Effector memory CD8-positive, alpha-beta T cell (primary cell): Measurements from ENCODE around the gene CBLN2.

Source experiments
- ATAC-seq: fragments of 150-1000 bp; cut with Tn5 transposase; replicated peaks from 2 replicates; pipeline ENCODE4 v1.10.0; 2021; ENCODE audit warnings: mild to moderate bottlenecking, moderate library complexity
- DNase-seq, 3 experiments: peaks; one replicate each; pipeline ENCODE4 v3.0.0; 2021
- H3K27ac Mint-ChIP-seq, 2 donors: one replicate each; pipeline ENCODE4 v1.8.0; 2022; ENCODE audit warnings: mild to moderate bottlenecking in 2 of 2, mixed read lengths in 2 of 2, moderate library complexity in 2 of 2
- H3K27me3 Mint-ChIP-seq, 2 donors: one replicate each; pipeline ENCODE4 v1.8.0; 2022; ENCODE audit warnings: mixed read lengths in 2 of 2
- H3K36me3 Mint-ChIP-seq: one replicate; pipeline ENCODE4 v1.8.0; 2022; ENCODE audit warnings: mild to moderate bottlenecking, moderate library complexity, mixed read lengths; ENCODE audit not compliant: insufficient read depth
- H3K4me1 Mint-ChIP-seq, 2 donors: one replicate each; pipeline ENCODE4 v1.8.0; 2022; ENCODE audit warnings: low read depth in 2 of 2, mixed read lengths in 2 of 2
- H3K4me3 Mint-ChIP-seq, 2 donors: one replicate each; pipeline ENCODE4 v1.8.0; 2022; ENCODE audit warnings: mild to moderate bottlenecking in 2 of 2, mixed read lengths in 2 of 2, moderate library complexity in 2 of 2
- H3K9me3 Mint-ChIP-seq, 2 donors: one replicate each; pipeline ENCODE4 v1.8.0; 2022; ENCODE audit warnings: mixed read lengths in 2 of 2

CBLN2 gene

GRCh38 chr18:72504866-72505265 is 39.3 kb downstream of the CBLN2 start:
- no peak for DNase-seq
- Mint-ChIP-seq H3K36me3 (no peaks in the 10 kb centered on the region), H3K27ac (no peak overlapping the region), H3K4me3 (no peak overlapping the region), H3K4me1 (no peaks in the 10 kb centered on the region), H3K27me3 (no peaks in the 10 kb centered on the region), H3K9me3 (peaks cover 10 to 11% of the 10 kb centered on the region in 2 donors)
- no peak for ATAC-seq

- no peaks in the 10 kb centered on the region for H3K36me3 Mint-ChIP-seq
These were observed 41.3 kb downstream of the CBLN2 start for GRCh38 chr18:72502671-72503431.

GRCh38 chr18:72492497-72492896 is 51.6 kb downstream of the CBLN2 start:
- H3K9me3 Mint-ChIP-seq, result peaks cover 0 to 1% of the 10 kb centered on the region in 2 donors
- H3K27ac Mint-ChIP-seq, result no peak overlapping the region
- ATAC-seq (no peak), DNase-seq (no peak)
- H3K36me3 Mint-ChIP-seq, result no peaks in the 10 kb centered on the region
- H3K4me3 Mint-ChIP-seq, result no peak overlapping the region
- H3K27me3 Mint-ChIP-seq, result no peaks in the 10 kb centered on the region
- H3K4me1 Mint-ChIP-seq, result no peaks in the 10 kb centered on the region

More at GRCh38 chr18:72502671-72503431, 41.3 kb downstream of the CBLN2 start:
- Mint-ChIP-seq H3K4me3 (no peak overlapping the region), H3K9me3 (peaks cover 11 to 18% of the 10 kb centered on the region in 2 donors), H3K27ac (no peak overlapping the region), H3K27me3 (no peaks in the 10 kb centered on the region), H3K4me1 (no peaks in the 10 kb centered on the region)
- ATAC-seq, result no peak
- no peak for DNase-seq
